Left kidney (tissue), 8 donors: ENCODE measurements around the gene SHISA6. TPM values are rescaled to one million over a fixed set of nuclear protein-coding genes. Genes with fewer than 3 reads are reported as not detected.

Experiments
- DNase-seq: peaks from one replicate; pipeline ENCODE4 v3.0.0-alpha.2; 2013
- long read RNA-seq, 8 donors: transcript quantifications; one replicate each; lab custom pipeline, GENCODE V29; 2026
- polyA plus RNA-seq: library from polyadenylated mRNA; unstranded; fragments of 120-200 nt; gene quantifications from one replicate; pipeline ENCODE4 v1.2.1, GENCODE V29; 2013; ENCODE audit not compliant: insufficient read length

The SHISA6 gene
- 1.8 TPM for polyA plus RNA-seq
- long read RNA-seq, donor 1, full-length matches to known transcripts = 1 of 1 reads
- long read RNA-seq, donor 1, partial matches to known transcripts = 0 of 1 reads
- long read RNA-seq, donor 1, other reads (novel, unspliced or antisense) = 0 of 1 reads
- long read RNA-seq, donor 2 = 0 reads
- long read RNA-seq, donor 3 = 0 reads
- long read RNA-seq, donor 4 = 0 reads
- long read RNA-seq, donor 5 = 0 reads
- long read RNA-seq, donor 6 = 0 reads
- long read RNA-seq, donor 7 = 0 reads
- long read RNA-seq, donor 8 = 0 reads

GRCh38 chr17:11240841-11241610 lies at the start of gene SHISA6:
TSS of gene SHISA6 (plus strand) at chr17:11241213.
- no peak for DNase-seq

- DNase-seq = no peak
These were observed 45.2 kb upstream of the SHISA6 start for GRCh38 chr17:11195801-11196200.

GRCh38 chr17:11204991-11205390 lies 36.0 kb upstream of the SHISA6 start:
- no peak for DNase-seq

GRCh38 chr17:11205659-11206058 lies 35.4 kb upstream of the SHISA6 start:
- peak; percentile 14 for DNase-seq

- DNase-seq = no peak
These were observed 31.1 kb upstream of the SHISA6 start for GRCh38 chr17:11209906-11210305.

- no peak for DNase-seq
These were observed 28.2 kb upstream of the SHISA6 start for GRCh38 chr17:11212792-11213191.

GRCh38 chr17:11216976-11217375 lies 24.0 kb upstream of the SHISA6 start:
- DNase-seq = no peak

- DNase-seq = no peak
These were observed 19.8 kb upstream of the SHISA6 start for GRCh38 chr17:11221196-11221595.

- DNase-seq = no peak
These were observed 19.3 kb upstream of the SHISA6 start for GRCh38 chr17:11221721-11222120.

GRCh38 chr17:11238705-11239104 lies 2.3 kb upstream of the SHISA6 start:
- DNase-seq = no peak

- DNase-seq = no peak
These were observed 1.5 kb upstream of the SHISA6 start for GRCh38 chr17:11239379-11239970.

- DNase-seq = no peak
These were observed 772 bp upstream of the SHISA6 start for GRCh38 chr17:11240041-11240840.

GRCh38 chr17:11241611-11242226 lies 706 bp downstream of the SHISA6 start:
- no peak for DNase-seq

- DNase-seq = no peak
These were observed 1.4 kb downstream of the SHISA6 start for GRCh38 chr17:11242411-11242810.

- no peak for DNase-seq
These were observed 3.8 kb downstream of the SHISA6 start for GRCh38 chr17:11244776-11245175.

GRCh38 chr17:11245187-11245586 lies 4.2 kb downstream of the SHISA6 start:
- DNase-seq = no peak

GRCh38 chr17:11245791-11246190 lies 4.8 kb downstream of the SHISA6 start:
- no peak for DNase-seq

- DNase-seq = no peak
These were observed 9.1 kb downstream of the SHISA6 start for GRCh38 chr17:11250161-11250560.

- no peak for DNase-seq
These were observed 10.6 kb downstream of the SHISA6 start for GRCh38 chr17:11251561-11252107.

GRCh38 chr17:11252146-11252545 lies 11.1 kb downstream of the SHISA6 start:
- DNase-seq = no peak

GRCh38 chr17:11256877-11257276 lies 15.9 kb downstream of the SHISA6 start:
- no peak for DNase-seq
